Upper lobe of left lung (tissue), 4 donors: ENCODE measurements around the gene DMGDH.

Experiments
- CTCF ChIP-seq, 6 experiments: fragments of 450-650 bp in 4 of 6; fragments of 200-600 bp in 2 of 6; sonication (generic) in 2 of 6; IDR thresholded peaks; one replicate each; pipeline ENCODE4 v1.5.1; 2016 to 2019; ENCODE audit warnings: antibody characterized with exemption in 6 of 6
- EP300 ChIP-seq, 4 donors: sonication (generic); formaldehyde crosslinking; IDR thresholded peaks; one replicate each; pipeline ENCODE4 v1.5.1; 2017; ENCODE audit warnings: antibody characterized with exemption in 4 of 4, control low read depth in 2 of 4
- POLR2A ChIP-seq, 4 donors: fragments of 450-650 bp; IDR thresholded peaks; one replicate each; pipeline ENCODE4 v1.5.1; 2016 to 2017; ENCODE audit warnings: antibody characterized with exemption in 4 of 4, mild to moderate bottlenecking in 2 of 4
- POLR2AphosphoS5 ChIP-seq, 2 donors: sonication (generic); formaldehyde crosslinking; IDR thresholded peaks; one replicate each; pipeline ENCODE4 v1.5.1; 2017; ENCODE audit warnings: antibody characterized with exemption in 2 of 2

GRCh38 chr5:78972654-78973428 is 96.6 kb downstream of the DMGDH start:
- TF ChIP-seq CTCF (IDR thresholded peaks at IDR 0.05) (no peak), EP300 (IDR thresholded peaks at IDR 0.05) (no peak), POLR2A (IDR thresholded peaks at IDR 0.05) (no peak), POLR2AphosphoS5 (IDR thresholded peaks at IDR 0.05) (no peak)
